Fibroblast of skin of right quadriceps (primary cell): ENCODE results near the gene ZNF716.
"Not testable (repeated sequence)": the region's sequence is repeated elsewhere in the genome, so short reads cannot be mapped to it uniquely, and the experiment has no call there.

ENCODE experiments used
- DNase-seq: peaks from one replicate; pipeline ENCODE4 v3.0.0-alpha.2; 2013

The ZNF716 gene

DNA sequence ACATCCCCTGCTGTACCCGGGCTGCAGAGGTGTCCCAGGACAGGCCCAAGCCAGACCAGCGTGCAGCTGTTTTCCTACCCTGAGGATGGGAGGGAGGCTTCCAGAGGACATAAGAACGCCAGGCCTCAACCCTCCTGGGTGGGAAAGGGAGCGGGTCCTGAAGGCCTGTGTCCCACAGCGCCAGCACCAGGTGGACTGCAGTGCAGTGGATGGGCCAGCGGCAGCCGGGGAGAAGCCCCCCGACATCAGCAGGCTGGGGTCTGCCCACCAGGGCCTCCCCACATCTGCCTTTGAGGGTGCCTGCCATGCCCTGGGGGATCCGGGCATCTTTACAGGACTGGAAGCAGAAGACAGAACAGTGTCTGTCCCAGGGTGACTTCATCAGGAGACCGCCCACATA, 22.8 kb upstream of the ZNF716 start:
- DNase-seq, result no peak

DNA sequence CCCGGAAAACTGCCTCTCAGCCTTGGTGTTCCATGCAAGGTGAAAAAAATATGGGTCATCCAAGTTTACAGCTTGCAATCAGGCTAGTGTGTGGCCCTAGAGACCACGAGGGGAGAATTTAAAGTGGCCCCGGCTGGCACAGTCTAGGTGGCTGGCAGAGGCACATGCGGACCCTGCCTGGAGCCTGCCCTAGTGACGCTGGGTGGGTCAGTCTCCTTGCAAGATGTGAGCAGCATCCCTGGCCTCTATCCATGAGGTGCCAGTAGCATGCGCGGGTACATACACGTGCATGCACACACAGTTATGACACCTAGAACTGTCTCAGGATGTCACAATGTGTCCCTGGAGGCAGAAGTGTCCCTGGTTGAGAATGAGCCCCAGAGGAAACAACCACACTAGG, 22.4 kb upstream of the ZNF716 start:
- DNase-seq, result no peak

DNA sequence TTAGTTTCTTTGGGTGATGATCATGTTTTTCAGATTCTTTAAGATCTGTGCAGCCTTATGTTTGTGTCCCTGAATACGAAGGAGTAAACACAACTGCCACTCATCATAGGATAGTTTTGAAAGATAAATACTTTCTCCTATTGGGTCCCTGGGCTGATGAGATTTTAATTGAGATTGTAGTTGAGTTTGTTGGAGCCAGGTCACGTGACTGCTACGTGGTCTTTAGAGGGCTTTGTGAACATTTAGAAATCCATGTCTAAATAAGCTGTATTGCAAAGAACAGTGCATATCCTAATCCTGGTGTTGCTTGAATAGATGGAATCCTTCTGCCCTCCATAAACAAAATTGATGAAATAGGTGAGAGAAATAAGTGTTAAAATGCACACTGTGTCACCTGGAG, 17.4 kb upstream of the ZNF716 start:
- no peak for DNase-seq

DNA sequence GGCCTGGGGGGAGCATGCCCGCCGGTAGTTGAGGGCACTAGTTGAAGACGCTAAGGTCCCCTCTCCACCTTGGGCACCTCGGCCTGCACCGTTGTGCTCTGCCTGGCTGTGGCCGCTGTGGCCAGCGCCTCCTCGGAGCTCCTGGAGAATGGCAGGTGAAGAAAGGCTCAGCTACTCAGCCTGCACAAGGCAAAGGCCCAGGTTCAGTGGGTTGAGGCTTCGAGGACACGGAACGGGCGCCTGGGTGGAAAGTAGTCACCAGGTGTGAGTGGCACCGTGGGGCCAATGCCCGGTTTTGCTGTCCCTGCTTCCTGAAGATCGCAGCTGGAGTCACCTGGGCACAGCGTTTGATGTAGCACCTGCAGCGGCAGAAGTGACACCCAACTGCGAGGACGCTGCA, 12.4 kb upstream of the ZNF716 start:
- no peak for DNase-seq

DNA sequence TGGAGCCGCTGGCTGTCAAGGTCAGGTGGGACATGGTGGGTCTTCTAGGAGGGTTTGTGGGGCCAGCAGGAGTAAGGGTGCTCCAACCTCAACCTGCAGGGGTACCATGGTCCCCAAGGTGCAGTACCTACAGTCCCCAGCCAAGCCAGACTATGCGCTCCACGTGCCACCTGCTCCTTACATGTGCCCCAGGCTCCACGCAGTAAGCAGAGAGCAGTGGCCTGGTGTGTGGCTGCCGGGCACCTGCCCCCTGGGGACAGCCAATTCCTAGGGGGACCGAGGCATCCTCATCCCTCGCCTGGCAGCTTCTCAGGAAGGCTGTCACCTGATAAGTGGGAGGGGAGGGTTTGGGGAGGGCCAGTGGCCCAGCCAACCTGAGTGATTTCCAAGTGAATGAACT, 11.7 kb upstream of the ZNF716 start:
- DNase-seq, result no peak

DNA sequence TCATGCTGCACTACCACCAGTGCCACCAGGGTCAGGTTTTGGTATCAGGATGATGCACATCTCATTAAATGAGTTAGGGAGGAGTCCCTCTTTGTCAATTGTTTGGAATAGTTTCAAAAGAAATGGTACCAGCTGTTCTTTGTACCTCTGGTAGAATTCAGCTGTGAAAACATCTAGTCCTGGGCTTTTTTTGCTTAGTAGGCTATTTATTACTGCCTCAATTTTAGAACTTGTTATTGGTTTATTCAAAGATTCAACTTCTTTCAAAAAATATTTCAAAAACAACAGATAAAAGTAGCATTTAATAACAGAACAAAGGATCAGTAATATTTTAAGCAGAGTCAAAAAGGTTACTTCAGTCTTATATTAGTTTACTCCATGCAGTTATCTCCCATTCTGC, 6.4 kb upstream of the ZNF716 start:
- no peak for DNase-seq

DNA sequence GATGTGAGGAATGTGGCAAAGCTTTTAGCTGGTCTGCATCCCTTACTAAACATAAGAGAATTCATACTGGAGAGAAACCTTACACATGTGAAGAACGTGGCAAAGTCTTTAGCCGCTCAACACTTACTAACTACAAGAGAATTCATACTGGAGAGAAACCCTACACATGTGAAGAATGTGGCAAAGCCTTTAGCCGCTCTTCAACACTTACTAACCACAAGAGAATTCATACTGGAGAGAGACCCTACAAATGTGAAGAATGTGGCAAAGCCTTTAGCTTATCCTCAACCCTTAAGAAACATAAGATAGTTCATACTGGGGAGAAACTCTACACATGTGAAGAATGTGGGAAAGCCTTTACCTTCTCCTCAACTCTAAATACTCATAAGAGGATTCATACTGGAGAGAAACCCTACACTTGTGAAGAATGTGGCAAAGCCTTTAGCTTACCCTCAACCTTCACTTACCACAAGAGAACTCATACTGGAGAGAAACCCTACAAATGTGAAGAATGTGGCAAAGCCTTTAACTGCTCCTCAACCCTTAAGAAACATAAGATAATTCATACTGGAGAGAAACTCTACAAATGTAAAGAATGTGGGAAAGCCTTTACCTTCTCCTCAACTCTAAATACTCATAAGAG, 19.3 kb downstream of the ZNF716 start:
- not testable (repeated sequence) for DNase-seq

DNA sequence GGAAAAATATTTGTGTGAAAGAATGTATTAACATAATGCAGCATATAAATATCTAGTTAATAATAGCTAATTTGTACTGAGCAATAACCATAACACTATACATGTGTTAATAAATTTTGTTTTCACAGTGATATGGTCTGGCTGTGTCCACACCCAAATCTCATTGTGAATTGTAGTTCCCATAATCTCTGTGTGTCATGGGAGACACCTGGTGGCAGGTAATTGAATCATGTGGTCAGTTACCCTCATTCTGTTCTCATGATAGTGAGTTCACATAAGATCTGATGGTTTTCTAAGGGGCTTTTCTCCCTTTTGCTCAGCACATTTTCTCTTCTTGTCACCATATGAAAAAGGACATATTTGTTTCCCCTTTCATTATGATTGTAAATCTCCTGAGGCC, 30.3 kb downstream of the ZNF716 start:
- not testable (repeated sequence) for DNase-seq

DNA sequence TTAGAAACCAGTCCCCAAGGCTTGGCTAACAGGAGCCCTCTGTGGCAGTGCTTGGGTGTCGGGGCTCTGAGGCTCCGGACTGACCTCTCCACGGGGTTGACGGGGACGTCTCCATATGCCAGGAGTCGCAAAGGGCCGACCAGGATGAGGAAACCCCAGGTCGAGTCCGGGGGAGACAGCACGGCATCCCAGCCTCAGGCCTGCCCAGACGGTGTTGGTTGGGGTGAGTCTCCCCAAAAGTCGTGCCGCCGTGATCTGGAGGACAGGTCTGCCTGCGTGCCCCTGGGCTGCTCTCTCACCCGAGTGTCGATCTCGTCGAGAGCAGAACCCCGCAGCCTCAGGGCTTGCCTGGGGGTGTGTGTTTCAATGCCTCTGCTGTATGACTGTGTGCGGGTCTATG, 35.0 kb downstream of the ZNF716 start:
- not testable (repeated sequence) for DNase-seq

DNA sequence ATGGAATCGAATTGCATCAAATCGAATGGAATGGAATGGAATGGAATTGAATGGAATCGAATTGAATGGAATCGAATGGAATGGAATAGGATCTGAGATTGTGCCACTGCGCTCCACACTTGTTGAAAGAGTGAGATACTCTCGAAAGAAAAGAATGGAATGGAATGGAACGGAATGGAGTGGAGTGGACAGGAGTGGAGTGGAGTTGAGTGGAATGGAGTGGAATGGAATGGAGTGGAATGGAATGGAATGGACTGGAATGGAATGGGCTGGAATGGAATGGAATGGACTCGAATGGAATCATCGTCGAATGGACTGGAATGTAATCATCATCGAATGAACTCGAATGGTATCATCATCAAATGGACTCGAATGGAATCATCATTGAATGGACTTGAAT, 38.0 kb downstream of the ZNF716 start:
- no peak for DNase-seq

DNA sequence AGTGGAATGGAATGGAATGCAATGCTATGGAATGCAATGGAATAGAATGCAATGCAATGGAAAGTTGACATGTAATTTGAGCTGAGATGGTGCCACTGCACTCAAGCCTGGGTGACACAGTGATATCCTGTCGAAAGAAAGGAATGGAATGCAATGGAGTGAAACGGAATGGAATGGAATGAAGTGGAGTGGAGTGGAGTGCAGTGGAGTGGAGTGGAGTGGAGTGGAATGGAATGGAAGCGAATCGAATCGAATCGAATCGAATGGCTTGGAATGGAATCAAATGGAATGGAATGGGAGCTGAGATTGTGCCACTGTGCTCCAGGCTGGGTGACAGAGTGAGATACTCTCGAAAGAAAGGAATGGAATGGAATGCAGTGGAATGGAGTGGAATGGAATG, 45.1 kb downstream of the ZNF716 start:
- DNase-seq, result not testable (repeated sequence)

DNA sequence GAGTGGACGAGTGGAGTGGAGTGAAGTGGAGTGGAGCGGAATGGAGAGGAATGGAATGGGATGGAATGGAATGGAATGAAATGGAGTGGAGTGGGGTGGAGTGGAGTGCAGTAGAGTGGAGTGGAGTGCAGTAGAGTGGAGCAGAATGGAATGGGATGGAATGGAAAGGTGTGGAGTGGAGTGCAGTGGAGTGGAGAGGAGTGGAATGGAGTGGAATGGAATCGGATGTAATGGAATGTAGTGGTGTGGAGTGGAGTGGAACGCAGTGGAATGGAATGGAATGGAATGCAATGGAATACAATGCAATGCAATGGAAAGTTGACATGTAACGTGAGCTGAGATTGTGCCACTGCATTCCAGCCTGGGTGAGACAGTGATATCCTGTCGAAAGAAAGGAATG, 46.4 kb downstream of the ZNF716 start:
- DNase-seq, result no peak

DNA sequence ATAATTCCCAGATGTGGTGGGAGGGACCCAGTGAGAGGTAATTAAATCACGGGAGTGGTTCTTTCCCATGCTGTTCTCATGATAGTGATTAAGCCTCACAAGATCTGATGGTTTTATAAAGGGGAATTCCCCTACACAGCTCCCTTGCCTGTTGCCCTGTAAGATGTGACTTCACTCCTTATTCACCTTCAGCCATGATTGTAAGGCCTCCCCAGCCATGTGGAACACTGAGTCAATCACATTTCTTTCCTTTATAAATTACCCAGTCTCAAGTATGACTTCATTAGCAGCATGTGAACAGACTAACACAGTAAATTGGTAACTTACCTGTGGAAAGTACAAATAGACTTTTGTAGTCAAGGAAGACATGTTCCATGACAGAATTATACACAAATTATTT, 55.2 kb downstream of the ZNF716 start:
- no peak for DNase-seq
